ENCODE results near the gene TMEM61. TPM values are rescaled to one million over a fixed set of nuclear protein-coding genes. Genes with fewer than 3 reads are reported as not detected.
A peak's percentile ranks its signal among the peaks of the same experiment; 100 is the strongest.
"Not testable (repeated sequence)": the region's sequence is repeated elsewhere in the genome, so short reads cannot be mapped to it uniquely, and the experiment has no call there.

The TMEM61 gene
- total and polyA plus RNA-seq, 8 donors: 0.55 to 130 (median 1.6) TPM; not detected in 1

DNA sequence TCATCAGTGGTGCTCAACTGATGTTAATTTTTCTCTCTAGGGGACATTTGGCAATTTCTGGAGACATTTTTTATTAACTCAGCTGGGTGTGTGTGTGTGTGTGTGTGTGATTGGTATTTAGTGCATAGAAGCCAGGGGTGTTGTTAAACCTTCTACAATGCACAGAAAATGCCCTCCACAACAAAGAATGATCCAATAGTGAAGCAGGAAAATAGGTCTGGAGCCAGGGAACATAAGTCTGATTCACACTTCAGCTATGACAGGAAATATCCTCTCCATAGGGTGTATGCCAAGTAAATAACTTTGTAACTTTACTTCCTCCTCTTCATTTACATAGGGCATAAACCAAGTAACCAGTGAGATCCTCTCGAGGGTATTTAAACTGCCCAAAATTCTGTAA lies 25.1 kb upstream of the TMEM61 start:
- TF ChIP-seq CTCF (IDR thresholded peaks at IDR 0.05) (no peak), EP300 (IDR thresholded peaks at IDR 0.05) (no peak), POLR2A (IDR thresholded peaks at IDR 0.05) (no peak), POLR2AphosphoS5 (IDR thresholded peaks at IDR 0.05) (no peak)
- H3K9me3 ChIP-seq: peaks cover 0 to 16% (median 4%) of the 10 kb centered on the region in 4 donors
- peaks cover 6 to 13% (median 9%) of the 10 kb centered on the region in 4 donors for H3K4me1 ChIP-seq
- intact Hi-C loops (cut with DNase I; ENCODE audit: low total_unique reads): no loop called here
- no peak overlapping the region for H3K4me3 ChIP-seq
- no peaks in the 10 kb centered on the region for H3K36me3 ChIP-seq
- 43 to 57% (median 48%) methylated on average over 1 of the region's 1 CpG for WGBS, 5 donors
- DNase-seq: no peak
- no peaks in the 10 kb centered on the region for H3K27me3 ChIP-seq
- H3K27ac ChIP-seq: peak overlapping the region in 2 of 5 donors; percentile 23 to 32

DNA sequence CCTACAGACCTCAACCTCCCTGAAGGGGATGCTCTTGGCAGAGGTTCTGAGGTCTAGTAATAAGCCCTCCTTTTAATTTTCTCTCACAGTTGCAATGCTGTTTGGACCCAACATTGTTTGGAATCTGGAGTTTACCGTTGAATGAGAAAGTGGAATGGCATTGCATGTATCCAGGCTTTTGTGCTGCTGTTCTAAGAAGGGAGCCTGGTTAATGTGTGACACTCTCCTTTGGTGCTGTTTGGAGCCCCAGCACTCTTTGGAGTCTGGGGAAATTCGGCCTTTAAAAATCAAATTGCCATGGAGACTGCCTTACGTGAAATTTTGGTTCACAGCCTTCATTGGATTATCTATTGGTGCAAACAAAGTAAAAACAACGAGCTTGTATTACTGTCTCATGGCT lies 23.7 kb upstream of the TMEM61 start:
- WGBS, 5 donors: 77 to 90% (median 83%) methylated on average over 4 of the region's 4 CpGs
- no peaks in the 10 kb centered on the region for H3K27me3 ChIP-seq
- DNase-seq: no peak
- H3K4me1 ChIP-seq: peaks cover 0 to 5% (median 0%) of the 10 kb centered on the region in 4 donors
- H3K9me3 ChIP-seq: peaks cover 0 to 16% (median 4%) of the 10 kb centered on the region in 4 donors
- H3K4me3 ChIP-seq: no peak overlapping the region
- no peaks in the 10 kb centered on the region for H3K36me3 ChIP-seq
- no peak overlapping the region for H3K27ac ChIP-seq
- TF ChIP-seq POLR2AphosphoS5 (IDR thresholded peaks at IDR 0.05) (no peak), CTCF (IDR thresholded peaks at IDR 0.05) (no peak), POLR2A (IDR thresholded peaks at IDR 0.05) (no peak), EP300 (IDR thresholded peaks at IDR 0.05) (no peak)
- intact Hi-C loops (cut with DNase I; ENCODE audit: low total_unique reads): no loop called here

- Histone ChIP-seq H3K27ac (no peak overlapping the region), H3K36me3 (no peaks in the 10 kb centered on the region), H3K4me1 (peaks cover 0 to 5% (median 0%) of the 10 kb centered on the region in 4 donors), H3K9me3 (peaks cover 0 to 16% (median 4%) of the 10 kb centered on the region in 4 donors), H3K27me3 (no peaks in the 10 kb centered on the region), H3K4me3 (no peak overlapping the region)
- DNase-seq: no peak
- intact Hi-C loops (cut with DNase I; ENCODE audit: low total_unique reads): no loop called here
- TF ChIP-seq POLR2A (IDR thresholded peaks at IDR 0.05): no peak
- WGBS, 5 donors: 42 to 74% (median 64%) methylated on average over 3 of the region's 3 CpGs
These were observed 21.2 kb upstream of the TMEM61 start for GRCh38 chr1:54959241-54959640.

GRCh38 chr1:54962612-54963395 lies 17.6 kb upstream of the TMEM61 start:
- intact Hi-C loops (cut with DNase I; ENCODE audit: low total_unique reads): no loop called here

DNA sequence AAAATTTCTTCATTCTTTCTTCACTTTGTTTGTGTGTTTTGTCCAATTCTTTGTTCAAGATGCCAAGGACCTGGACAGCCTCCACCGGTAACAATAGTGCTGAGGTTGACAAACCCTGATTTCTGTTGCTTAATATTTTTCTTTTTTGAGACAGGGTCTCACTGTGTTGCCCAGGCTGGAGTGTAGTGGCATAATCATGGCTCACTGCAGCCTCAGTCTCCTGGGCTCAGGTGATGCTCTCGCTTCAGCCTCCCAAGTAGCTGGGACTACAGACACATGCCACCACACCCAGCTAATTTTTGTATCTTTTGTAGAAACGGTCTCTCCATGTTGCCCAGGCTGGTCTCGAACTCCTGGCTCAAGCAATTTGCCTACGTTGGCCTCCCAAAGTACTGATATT lies 16.6 kb upstream of the TMEM61 start:
- H3K9me3 ChIP-seq; H3K4me3 ChIP-seq; DNase-seq; H3K27me3 ChIP-seq; H3K27ac ChIP-seq; intact Hi-C loops (cut with DNase I; ENCODE audit: low total_unique reads); H3K36me3 ChIP-seq: not testable (repeated sequence)
- 84 to 95% (median 88%) methylated on average over 5 of the region's 5 CpGs for WGBS, 5 donors
- peaks cover 0 to 14% (median 3%) of the 10 kb centered on the region in 4 donors for H3K4me1 ChIP-seq

More at GRCh38 chr1:54962612-54963395, 17.6 kb upstream of the TMEM61 start:
- Histone ChIP-seq H3K9me3 (peaks cover 0 to 11% (median 2%) of the 10 kb centered on the region in 4 donors), H3K4me3 (no peak overlapping the region), H3K36me3 (no peaks in the 10 kb centered on the region), H3K4me1 (peaks cover 0 to 14% (median 3%) of the 10 kb centered on the region in 4 donors), H3K27ac (no peak overlapping the region), H3K27me3 (peaks cover 0 to 6% (median 0%) of the 10 kb centered on the region in 3 donors)
- WGBS, 5 donors: 63 to 81% (median 70%) methylated on average over 4 of the region's 4 CpGs
- no peak for DNase-seq
- TF ChIP-seq EP300 (IDR thresholded peaks at IDR 0.05) (no peak), POLR2AphosphoS5 (IDR thresholded peaks at IDR 0.05) (no peak), POLR2A (IDR thresholded peaks at IDR 0.05) (no peak), CTCF (IDR thresholded peaks at IDR 0.05) (no peak)

All from stomach (tissue), 9 donors.